ENCODE measurements around the gene NECAB2.

The NECAB2 gene

GRCh38 chr16:84047626-84048025 is 79.6 kb downstream of the NECAB2 start:
- no peak for DNase-seq

- DNase-seq: no peak
Observed at GRCh38 chr16:84048270-84048669, 80.2 kb downstream of the NECAB2 start.

- DNase-seq: no peak
Observed at GRCh38 chr16:84048871-84049270, 80.8 kb downstream of the NECAB2 start.

GRCh38 chr16:84049403-84050060 is 81.5 kb downstream of the NECAB2 start:
- DNase-seq: no peak

GRCh38 chr16:84050316-84050715 is 82.3 kb downstream of the NECAB2 start:
- DNase-seq: no peak

- DNase-seq: no peak
Observed at GRCh38 chr16:84052071-84052622, 84.1 kb downstream of the NECAB2 start.

Measured in NCI-H1105 treated with DMSO at 0.1 percent for 48 hours (cell line).